A673 (cell line): Measurements from ENCODE around the gene ZNFX1. TPM values are rescaled to one million over a fixed set of nuclear protein-coding genes. Genes with fewer than 3 reads are reported as not detected.

Source experiments
- BruUV-seq: library from RNA; stranded (reverse); fragments of 400-500 nt; replicated peaks from 2 replicates; lab custom pipeline; 2021; lab: Mats Ljungman, UMichigan
- CTCF ChIA-PET: fragments of 300-600 bp; sonication (Branson Sonifier 250); formaldehyde crosslinking; loops from one replicate; lab custom pipeline; 2022; ENCODE audit warnings: antibody characterized with exemption; lab: Charles Lee
- POLR2A ChIA-PET: fragments of 300-600 bp; sonication (Branson Sonifier 250); formaldehyde crosslinking; loops from one replicate; lab custom pipeline; 2022; ENCODE audit warnings: antibody characterized with exemption; ENCODE audit not compliant: low non-redundant PET; lab: Charles Lee
- DNase-seq: peaks from one replicate; pipeline ENCODE4 v3.0.0-alpha.2; 2015; ENCODE audit warnings: low spot score
- H3K27ac ChIP-seq: fragments of 200-600 bp; sonication (generic); 2 replicates; pipeline ENCODE4 v1.5.1; 2016; ENCODE audit warnings: mixed run types, low read depth, mild to moderate bottlenecking, mixed read lengths, antibody characterized with exemption, low read length; ENCODE audit not compliant: poor library complexity, severe bottlenecking
- H3K27me3 ChIP-seq: fragments of 200-600 bp; sonication (generic); replicated peaks from 2 replicates; pipeline ENCODE4 v1.6.1; 2017; ENCODE audit warnings: mixed run types, low read depth, mild to moderate bottlenecking, mixed read lengths, antibody characterized with exemption, low read length; ENCODE audit not compliant: insufficient read depth, poor library complexity
- H3K36me3 ChIP-seq: fragments of 200-600 bp; sonication (generic); 2 replicates; pipeline ENCODE4 v1.6.1; 2016; ENCODE audit warnings: mixed run types, mild to moderate bottlenecking, mixed read lengths, antibody characterized with exemption, low read length; ENCODE audit not compliant: insufficient read depth, poor library complexity, severe bottlenecking
- H3K4me1 ChIP-seq: fragments of 200-600 bp; sonication (generic); 2 replicates; pipeline ENCODE4 v1.6.1; 2017; ENCODE audit warnings: mixed run types, mild to moderate bottlenecking, mixed read lengths, antibody characterized with exemption, low read length; ENCODE audit not compliant: insufficient read depth, poor library complexity, severe bottlenecking
- H3K4me3 ChIP-seq: fragments of 200-600 bp; sonication (generic); 2 replicates; pipeline ENCODE4 v1.5.1; 2016; ENCODE audit warnings: low read depth, mixed run types, mild to moderate bottlenecking, mixed read lengths, low read length; ENCODE audit not compliant: poor library complexity, severe bottlenecking
- H3K9me3 ChIP-seq: fragments of 200-600 bp; sonication (generic); 2 replicates; pipeline ENCODE4 v1.6.1; 2016; ENCODE audit warnings: mixed run types, low read depth, mild to moderate bottlenecking, mixed read lengths, antibody characterized with exemption, low read length; ENCODE audit not compliant: poor library complexity, severe bottlenecking
- CTCF ChIP-seq: fragments of 300-800, 200-600 bp; sonication (generic); conservative IDR thresholded peaks from 2 replicates; pipeline ENCODE4 v1.5.1; 2017; ENCODE audit warnings: low read depth, mild to moderate bottlenecking, antibody characterized with exemption, low read length, moderate library complexity, mixed read lengths
- EZH2 ChIP-seq: fragments of 200-600 bp; sonication (generic); IDR thresholded peaks from 2 replicates; pipeline ENCODE4 v1.6.1; 2017; ENCODE audit warnings: borderline replicate concordance, low read depth, mild to moderate bottlenecking, mixed read lengths, antibody characterized with exemption, low read length; ENCODE audit not compliant: poor library complexity, severe bottlenecking
- intact Hi-C: fragments of 100-400 bp; cut with micrococcal nuclease; formaldehyde crosslinking; loops from one replicate; pipeline ENCODE4 v1.10.0; 2022; ENCODE audit not compliant: unreplicated experiment
- total RNA-seq: library from RNA; stranded (reverse); gene quantifications from 2 replicates; pipeline ENCODE4 v1.2.3, GENCODE V29; 2021

Gene ZNFX1
- total RNA-seq, 1 experiment from 2014 or later, result 19.0 TPM

DNA sequence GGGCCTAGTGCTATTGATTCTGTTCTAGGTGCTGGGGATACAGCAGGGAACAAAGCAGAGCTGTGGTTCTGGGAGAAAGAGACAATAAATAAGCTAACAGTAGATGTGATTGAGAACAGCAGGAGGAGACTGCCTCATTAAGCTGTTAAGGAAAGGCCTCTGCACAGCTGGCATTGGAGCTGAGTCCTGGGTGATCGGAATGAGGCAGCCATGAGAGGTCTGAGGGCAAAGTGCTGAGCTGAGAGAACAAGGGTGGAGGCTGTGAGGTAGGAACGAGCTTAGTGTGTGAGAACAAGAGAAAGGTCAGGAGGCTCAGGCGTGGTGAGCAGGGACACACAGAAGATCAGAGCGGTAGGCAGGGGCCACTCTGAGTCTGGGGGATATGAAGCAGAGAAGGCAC, 40.3 kb downstream of the ZNFX1 start:
- no peak for TF ChIP-seq EZH2
- no peak for TF ChIP-seq CTCF
- H3K27ac ChIP-seq, result no peak overlapping the region
- H3K27me3 ChIP-seq, result no peaks in the 10 kb centered on the region
- no peaks in the 10 kb centered on the region for H3K4me1 ChIP-seq
- intact Hi-C loops, result no loop called here
- DNase-seq, result no peak
- no peaks in the 10 kb centered on the region for H3K9me3 ChIP-seq
- H3K36me3 ChIP-seq, result peaks cover 69% of the 10 kb centered on the region
- BruUV-seq, result no TSS peak
- CTCF ChIA-PET, result interaction anchor here (1.6 kb wide), 1 partner anchor 8 kb away, joined by 6 read pairs; no protein-coding TSS in a partner anchor
- POLR2A ChIA-PET, result interaction anchor here (0.6 kb wide), 2 partner anchors 170 to 441 kb away, joined by 3 to 6 read pairs; no protein-coding TSS in a partner anchor
- no peak overlapping the region for H3K4me3 ChIP-seq

DNA sequence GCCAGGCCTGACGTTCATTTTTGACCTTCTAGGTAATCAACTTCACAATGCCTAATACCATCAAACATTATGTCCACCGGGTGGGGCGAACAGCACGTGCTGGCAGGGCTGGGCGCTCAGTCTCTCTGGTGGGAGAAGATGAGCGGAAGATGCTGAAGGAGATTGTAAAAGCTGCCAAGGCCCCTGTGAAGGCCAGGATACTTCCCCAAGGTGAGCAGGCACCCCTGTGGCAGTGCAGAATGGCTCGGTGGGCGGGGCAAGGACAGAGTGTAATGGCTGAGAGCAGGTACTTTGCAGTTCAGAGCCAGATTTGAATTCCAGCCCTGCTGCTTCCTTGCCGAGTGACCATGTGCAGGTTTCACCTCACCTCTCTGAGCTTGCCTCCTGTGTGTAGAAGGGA, 41.6 kb downstream of the ZNFX1 start:
- Histone ChIP-seq H3K36me3 (peaks cover 67% of the 10 kb centered on the region), H3K27ac (no peak overlapping the region), H3K4me3 (no peak overlapping the region), H3K9me3 (no peaks in the 10 kb centered on the region), H3K4me1 (no peaks in the 10 kb centered on the region), H3K27me3 (no peaks in the 10 kb centered on the region)
- no TSS peak for BruUV-seq
- ChIA-PET CTCF (no interaction called here), POLR2A (no interaction called here)
- intact Hi-C loops, result no loop called here
- DNase-seq, result no peak
- TF ChIP-seq EZH2, result no peak
- no peak for TF ChIP-seq CTCF

DNA sequence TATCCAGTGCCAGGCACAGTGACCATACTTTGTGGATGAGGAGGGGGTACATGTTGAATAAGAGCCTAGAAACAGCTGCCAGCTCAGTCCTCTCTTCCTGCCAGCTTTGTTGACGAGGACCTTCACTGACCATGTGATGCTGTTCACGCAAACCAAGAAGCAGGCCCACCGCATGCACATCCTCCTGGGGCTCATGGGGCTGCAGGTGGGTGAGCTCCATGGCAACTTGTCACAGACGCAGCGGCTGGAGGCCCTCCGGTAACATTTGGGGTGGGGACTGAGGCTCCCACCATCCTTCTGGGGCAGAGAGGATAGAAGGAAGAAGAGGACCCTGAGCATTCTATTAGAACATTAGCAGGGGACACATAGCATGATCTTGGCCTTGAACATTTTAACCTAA, 43.0 kb downstream of the ZNFX1 start:
- H3K9me3 ChIP-seq, result no peaks in the 10 kb centered on the region
- peaks cover 74% of the 10 kb centered on the region for H3K36me3 ChIP-seq
- ChIA-PET POLR2A (no interaction called here), CTCF (no interaction called here)
- no peaks in the 10 kb centered on the region for H3K27me3 ChIP-seq
- no peaks in the 10 kb centered on the region for H3K4me1 ChIP-seq
- TF ChIP-seq CTCF, result no peak
- no peak for TF ChIP-seq EZH2
- DNase-seq, result no peak
- no TSS peak for BruUV-seq
- no peak overlapping the region for H3K4me3 ChIP-seq
- no peak overlapping the region for H3K27ac ChIP-seq
- intact Hi-C loops, result no loop called here
